B cell (primary cell): Measurements from ENCODE around the gene HFM1. TPM values are rescaled to one million over a fixed set of nuclear protein-coding genes. Genes with fewer than 3 reads are reported as not detected.
"Not testable (repeated sequence)": the region's sequence is repeated elsewhere in the genome, so short reads cannot be mapped to it uniquely, and the experiment has no call there.

Source experiments
- ATAC-seq: fragments of 200-7000 bp; cut with Tn5 transposase; one replicate; pipeline ENCODE4 v1.10.0; 2021; ENCODE audit warnings: low read depth, mild to moderate bottlenecking, moderate number of reproducible peaks, moderate library complexity
- CTCF ChIA-PET: fragments of 350-600 bp; sonication (Branson Sonifier 250); formaldehyde crosslinking; loops from one replicate; lab custom pipeline; 2021; ENCODE audit warnings: antibody characterized with exemption, inconsistent platforms; lab: Charles Lee
- POLR2A ChIA-PET: fragments of 350-600 bp; sonication (Branson Sonifier 250); formaldehyde crosslinking; loops from one replicate; lab custom pipeline; 2021; ENCODE audit warnings: antibody characterized with exemption; lab: Charles Lee
- DNase-seq: peaks from one replicate; pipeline ENCODE4 v3.0.0; 2013
- H2AFZ ChIP-seq: 2 replicates; pipeline ENCODE4 v1.6.1; 2012; ENCODE audit warnings: mild to moderate bottlenecking, low read depth, low read length; ENCODE audit not compliant: insufficient read depth, poor library complexity, severe bottlenecking
- H3K27ac ChIP-seq, 2 donors: 1 replicate in 1 of 2; 2 replicates in 1 of 2; pipeline ENCODE4 v1.5.1; 2012 to 2013; ENCODE audit warnings: low read length in 2 of 2, mild to moderate bottlenecking in 2 of 2, moderate library complexity in 1 of 2
- H3K27me3 ChIP-seq, 4 experiments: fragments of 200-600 bp in 1 of 4; sonication (generic) in 1 of 4; replicated peaks in 1 of 4; 1 replicate in 2 of 4; 2 replicates in 2 of 4; pipeline versions ENCODE4 v1.6.1 to v1.7.0; 2013 to 2016; ENCODE audit warnings: low read length in 3 of 4, mild to moderate bottlenecking in 2 of 4, mixed read lengths in 1 of 4, moderate library complexity in 1 of 4; ENCODE audit not compliant: insufficient read depth in 4 of 4, control insufficient read depth in 3 of 4; ENCODE audit errors: control extremely low read depth in 1 of 4
- H3K36me3 ChIP-seq, 2 experiments: replicated peaks in 1 of 2; 1 replicate in 1 of 2; 2 replicates in 1 of 2; pipeline versions ENCODE4 v1.6.1 to v1.7.1; 2013; ENCODE audit warnings: low read length in 1 of 2; ENCODE audit not compliant: insufficient read depth in 2 of 2, control insufficient read depth in 1 of 2; ENCODE audit errors: control extremely low read depth in 1 of 2, extremely low read depth in 1 of 2
- H3K4me1 ChIP-seq, 2 donors: fragments of 200-600 bp in 1 of 2; sonication (generic) in 1 of 2; 1 replicate in 1 of 2; 2 replicates in 1 of 2; pipeline versions ENCODE4 v1.5.1 to v1.6.1; 2013 to 2017; ENCODE audit warnings: low read length in 2 of 2; ENCODE audit not compliant: control insufficient read depth in 2 of 2, insufficient read depth in 2 of 2
- H3K4me2 ChIP-seq: replicated peaks from 2 replicates; pipeline ENCODE3; 2012; ENCODE audit warnings: mild to moderate bottlenecking, low read depth, low read length; ENCODE audit not compliant: poor library complexity, severe bottlenecking
- H3K4me3 ChIP-seq, 5 experiments: fragments of 200-600 bp in 1 of 5; sonication (generic) in 1 of 5; 1 replicate in 3 of 5; 2 replicates in 2 of 5; pipeline versions ENCODE4 v1.5.1 to v1.7.0; 2011 to 2016; ENCODE audit warnings: low read length in 4 of 5, mild to moderate bottlenecking in 4 of 5, low read depth in 2 of 5, control low read depth in 1 of 5, moderate library complexity in 1 of 5; ENCODE audit not compliant: insufficient read depth in 1 of 5; ENCODE audit errors: control extremely low read depth in 1 of 5, extremely low read depth in 1 of 5
- H3K79me2 ChIP-seq: fragments of 200-600 bp; sonication (generic); one replicate; pipeline ENCODE4 v1.6.0; 2016; ENCODE audit warnings: low read length; ENCODE audit not compliant: control insufficient read depth, insufficient read depth
- H3K9ac ChIP-seq: fragments of 200-600 bp; sonication (generic); 2 replicates; pipeline ENCODE4 v1.6.1; 2017; ENCODE audit warnings: mild to moderate bottlenecking, low read length, moderate library complexity
- H3K9me3 ChIP-seq, 3 donors: one replicate each; pipeline versions ENCODE4 v1.6.1 to v1.7.1; 2013; ENCODE audit warnings: low read length in 2 of 3; ENCODE audit not compliant: control insufficient read depth in 2 of 3, insufficient read depth in 1 of 3; ENCODE audit errors: control extremely low read depth in 1 of 3
- H4K20me1 ChIP-seq: 2 replicates; pipeline ENCODE4 v1.6.0; 2012; ENCODE audit warnings: mild to moderate bottlenecking, low read length; ENCODE audit not compliant: insufficient read depth, control insufficient read depth, poor library complexity, severe bottlenecking
- H3K27ac Mint-ChIP-seq: one replicate; pipeline ENCODE4 v1.8.0; 2021; ENCODE audit warnings: mixed read lengths
- H3K27me3 Mint-ChIP-seq: one replicate; pipeline ENCODE4 v1.8.0; 2021; ENCODE audit warnings: mixed read lengths
- H3K4me1 Mint-ChIP-seq: one replicate; pipeline ENCODE4 v1.8.0; 2021; ENCODE audit warnings: mixed read lengths
- H3K4me3 Mint-ChIP-seq: one replicate; pipeline ENCODE4 v1.8.0; 2021; ENCODE audit warnings: mixed read lengths
- H3K9me3 Mint-ChIP-seq: one replicate; pipeline ENCODE4 v1.8.0; 2022; ENCODE audit warnings: mixed read lengths; ENCODE audit not compliant: insufficient read depth
- CTCF ChIP-seq: fragments of 200-600 bp; IDR thresholded peaks from one replicate; pipeline ENCODE4 v1.8.0; 2022; ENCODE audit warnings: antibody characterized with exemption, mild to moderate bottlenecking
- EZH2 ChIP-seq: IDR thresholded peaks from 2 replicates; pipeline ENCODE4 v1.6.1; 2012; ENCODE audit warnings: borderline replicate concordance, low read depth, mild to moderate bottlenecking, moderate library complexity, low read length; ENCODE audit not compliant: insufficient read depth, poor library complexity, severe bottlenecking
- WGBS: methylation state at CpG from one replicate; pipeline ENCODE4 v1.1.5; 2013; ENCODE audit warnings: missing lambda C conversion rate; ENCODE audit not compliant: insufficient coverage; 5-methylcytosine and 5-hydroxymethylcytosine counted together
- intact Hi-C: fragments of 100-400 bp; cut with micrococcal nuclease; formaldehyde crosslinking; loops from one replicate; pipeline ENCODE4 v1.10.0; 2022
- polyA plus RNA-seq: library from polyadenylated mRNA; depleted of rRNA; stranded (reverse); fragments of >200 nt; gene quantifications from 2 replicates; pipeline ENCODE4 v1.2.3, GENCODE V29; 2012
- total RNA-seq, 2 donors: library from RNA; stranded (reverse); fragments of 120-200 nt in 1 of 2; gene quantifications; 1 replicate in 1 of 2; 2 replicates in 1 of 2; pipeline versions ENCODE4 v1.2.3 to v1.2.4, GENCODE V29; 2013 to 2022

HFM1 gene
- total and polyA plus RNA-seq, 2 donors (not counting 1 experiment from before 2014, with no cell fraction given), result not detected

GRCh38 chr1:91450260-91450659 is 45.6 kb upstream of the HFM1 start:
- no CpG with 5 or more reads among the region's 2 CpGs for WGBS
- H3K4me2 ChIP-seq, result no peak overlapping the region
- Mint-ChIP-seq H3K9me3 (no peaks in the 10 kb centered on the region), H3K27me3 (peaks cover 2% of the 10 kb centered on the region), H3K4me1 (no peaks in the 10 kb centered on the region), H3K27ac (no peak overlapping the region), H3K4me3 (no peak overlapping the region)
- intact Hi-C loops, result no loop called here
- H4K20me1 ChIP-seq, result no peaks in the 10 kb centered on the region
- ATAC-seq, result no peak
- H3K4me1 ChIP-seq, result no peaks in the 10 kb centered on the region
- POLR2A ChIA-PET, result no interaction called here
- CTCF ChIA-PET, result no interaction called here
- peaks cover 0 to 1% (median 0%) of the 10 kb centered on the region in 3 donors for H3K9me3 ChIP-seq
- no peaks in the 10 kb centered on the region for H3K79me2 ChIP-seq
- no peak for DNase-seq
- H3K27me3 ChIP-seq, result no peaks in the 10 kb centered on the region
- no peak overlapping the region for H3K27ac ChIP-seq
- no peak overlapping the region for H3K9ac ChIP-seq
- H3K36me3 ChIP-seq, result no peaks in the 10 kb centered on the region
- no peak overlapping the region for H3K4me3 ChIP-seq
- TF ChIP-seq EZH2 (no peak), CTCF (no peak)
- H2AFZ ChIP-seq, result no peak overlapping the region

DNA sequence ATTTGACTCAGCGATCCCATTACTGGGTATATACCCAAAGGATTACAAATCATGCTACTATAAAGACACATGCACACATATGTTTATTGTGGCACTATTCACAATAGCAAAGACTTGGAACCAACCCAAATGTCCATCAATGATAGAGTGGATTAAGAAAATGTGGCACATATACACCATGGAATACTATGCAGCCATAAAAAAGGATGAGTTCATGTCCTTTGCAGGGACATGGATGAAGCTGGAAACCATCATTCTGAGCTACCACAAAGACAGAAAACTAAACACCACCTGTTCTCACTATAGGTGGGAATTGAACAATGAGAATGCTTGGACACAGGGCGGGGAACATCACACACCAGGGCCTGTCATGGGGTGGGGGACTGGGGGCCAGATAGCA is 43.1 kb upstream of the HFM1 start:
- H2AFZ ChIP-seq, H3K4me1 ChIP-seq, CTCF ChIA-PET, H3K27me3 ChIP-seq, H3K79me2 ChIP-seq, POLR2A ChIA-PET, H3K9ac ChIP-seq, H3K9me3 ChIP-seq, H3K27me3 Mint-ChIP-seq, H3K27ac Mint-ChIP-seq, H3K4me3 Mint-ChIP-seq, H3K4me3 ChIP-seq, H3K27ac ChIP-seq, DNase-seq, H3K4me1 Mint-ChIP-seq, H3K9me3 Mint-ChIP-seq, intact Hi-C loops, H3K36me3 ChIP-seq, H3K4me2 ChIP-seq, ATAC-seq, H4K20me1 ChIP-seq: not testable (repeated sequence)
- 100% methylated on average over 1 of the region's 2 CpGs for WGBS

DNA sequence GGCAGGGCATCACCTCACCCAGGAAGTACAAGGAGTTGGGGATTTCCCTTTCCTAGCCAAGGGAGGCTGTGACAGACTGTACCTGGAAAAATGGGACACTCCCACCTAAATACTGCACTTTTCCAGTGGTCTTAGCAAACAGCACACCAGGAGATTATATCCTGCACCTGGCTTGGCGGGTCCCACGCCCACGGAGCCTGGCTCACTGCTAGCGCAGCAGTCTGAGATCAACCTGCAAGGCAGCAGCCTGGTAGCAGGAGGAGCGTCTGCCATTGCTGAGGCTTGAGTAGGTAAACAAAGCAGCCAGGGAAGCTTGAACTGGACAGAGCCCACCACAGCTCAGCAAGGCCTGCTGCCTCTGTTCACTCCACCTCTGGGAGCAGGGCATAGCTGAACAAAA is 37.3 kb upstream of the HFM1 start:
- H3K27me3 ChIP-seq, H2AFZ ChIP-seq, H3K9me3 ChIP-seq, H3K9ac ChIP-seq, H3K4me1 Mint-ChIP-seq, H3K9me3 Mint-ChIP-seq, H3K27ac ChIP-seq, intact Hi-C loops, H3K79me2 ChIP-seq, H3K36me3 ChIP-seq, H4K20me1 ChIP-seq, DNase-seq, ATAC-seq, H3K27ac Mint-ChIP-seq, POLR2A ChIA-PET, H3K4me2 ChIP-seq, H3K4me3 ChIP-seq, H3K4me3 Mint-ChIP-seq, H3K4me1 ChIP-seq: not testable (repeated sequence)
- H3K27me3 Mint-ChIP-seq, result peaks cover 20% of the 10 kb centered on the region
- CTCF ChIA-PET, result interaction anchor here (0.7 to 2.0 kb wide), 2 partner anchors 487 to 502 kb away, joined by 5 read pairs; no protein-coding TSS in a partner anchor
- 100% methylated on average over 5 of the region's 5 CpGs for WGBS
